NOMO-1 treated with dmso at 0.1 percent for 144 hours (cell line): ENCODE measurements around the gene PHRF1.
"Not testable (repeated sequence)": the region's sequence is repeated elsewhere in the genome, so short reads cannot be mapped to it uniquely, and the experiment has no call there.

Experiments used
- DNase-seq: peaks from one replicate; lab custom pipeline; 2025; ENCODE audit not compliant: unreplicated experiment; lab: John Stamatoyannopoulos, UW

Gene PHRF1

DNA sequence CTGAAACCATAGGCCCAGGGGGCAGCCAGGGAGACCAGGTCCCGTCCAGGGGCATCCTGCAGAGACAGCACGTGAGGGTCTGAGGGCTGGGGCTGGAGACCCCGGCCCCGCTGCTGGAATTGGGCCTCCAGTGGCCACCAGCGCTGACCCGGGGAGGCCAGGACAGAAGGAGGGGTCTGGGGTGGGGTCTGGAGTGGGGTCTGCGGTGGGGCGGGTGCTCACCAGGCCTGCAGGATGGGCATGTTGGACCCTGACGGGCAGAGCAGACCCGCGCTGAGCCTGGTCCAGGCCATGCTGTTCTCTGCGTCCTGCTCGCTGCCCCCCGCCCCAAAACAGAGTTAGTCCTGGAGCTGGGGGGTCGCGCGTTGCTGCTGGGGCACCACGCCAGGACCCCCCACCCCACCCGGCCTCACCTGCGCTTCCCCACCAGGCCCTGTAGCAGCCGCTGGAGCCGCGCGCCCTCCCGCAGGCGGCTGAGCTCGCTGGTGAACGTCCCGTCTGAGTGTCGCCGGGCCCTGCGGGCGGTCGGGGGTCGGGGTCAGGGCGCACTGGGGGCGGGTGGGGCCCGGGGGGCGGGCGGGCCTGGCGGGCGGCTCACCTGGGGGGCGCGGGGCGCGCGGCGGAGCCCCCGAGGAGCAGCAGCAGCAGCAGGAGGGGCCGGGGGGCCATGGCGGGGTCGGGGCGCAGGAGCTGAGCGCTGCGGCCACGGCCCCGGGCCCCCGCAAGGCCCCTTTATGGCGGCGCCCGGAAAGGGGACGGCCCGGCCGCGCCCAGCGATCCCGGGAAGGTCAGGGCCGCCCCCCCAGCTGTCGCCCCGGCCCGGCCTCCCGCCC, 50.4 kb downstream of the PHRF1 start, which contains the start of gene SCT:
Gene SCT, minus strand, starts transcription at position 707 of the 833 bp plus-strand sequence. Its CDS starts 38 bp downstream, at position 669.
- DNase-seq, result no peak

- no peak for DNase-seq
Observed at GRCh38 chr11:627308-627576, 51.0 kb downstream of the PHRF1 start.

DNA sequence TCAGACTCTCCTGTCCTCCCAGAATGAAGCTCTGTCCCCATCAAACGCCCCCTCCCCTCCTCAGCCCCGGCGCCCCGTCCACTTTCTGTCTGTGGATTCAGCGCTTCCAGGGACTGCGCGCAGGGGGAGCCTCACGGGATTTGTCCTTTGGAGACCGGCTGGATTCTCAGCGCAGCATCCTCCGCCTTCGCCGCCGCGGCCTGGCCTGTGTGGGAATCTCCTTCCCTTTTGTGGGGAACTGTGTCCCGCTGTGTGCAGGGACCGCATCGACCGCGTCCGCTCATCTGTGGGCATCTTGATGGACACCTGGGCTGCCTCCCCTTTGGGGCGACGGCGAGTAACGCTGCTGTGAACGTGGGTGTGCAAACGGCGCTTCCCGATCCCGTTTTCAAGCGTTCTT, 51.8 kb downstream of the PHRF1 start:
- no peak for DNase-seq

- no peak for DNase-seq
Observed at GRCh38 chr11:629237-629583, 52.9 kb downstream of the PHRF1 start.

GRCh38 chr11:630871-631270, 54.6 kb downstream of the PHRF1 start:
- DNase-seq, result no peak

DNA sequence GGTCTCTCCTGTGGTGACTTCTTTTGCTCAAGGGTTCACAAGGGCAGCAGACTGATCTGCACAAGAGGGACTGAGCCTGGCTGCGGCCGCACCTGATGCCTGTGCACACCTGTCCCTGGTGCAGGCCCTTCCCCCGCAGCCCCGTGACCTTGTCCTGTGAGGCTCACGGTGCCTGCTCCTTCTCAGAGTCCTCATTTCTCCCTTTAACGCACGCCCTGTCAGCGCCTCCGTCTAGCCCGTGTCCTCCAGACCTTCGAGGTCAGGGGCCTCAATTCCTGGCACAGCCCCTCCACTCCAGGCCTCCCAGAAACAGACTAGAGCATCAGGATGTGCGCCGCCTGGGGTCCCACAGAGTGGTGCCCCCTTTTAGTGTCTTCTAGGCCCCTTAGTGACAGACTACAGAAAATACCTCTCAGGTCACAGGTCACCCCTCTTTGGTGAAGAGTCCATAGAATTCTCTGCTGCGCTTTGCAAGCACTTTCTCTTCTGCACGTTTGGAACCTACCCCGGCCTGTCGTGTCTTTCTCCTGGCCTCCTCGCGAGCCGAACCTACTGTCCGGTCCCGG, 59.8 kb downstream of the PHRF1 start:
- DNase-seq, result no peak

- DNase-seq, result no peak
Observed at GRCh38 chr11:636511-637332, 60.5 kb downstream of the PHRF1 start, which contains the start of gene DRD4. Gene DRD4, plus strand, starts transcription at chr11:637269. Its CDS starts 36 bp downstream, at chr11:637305.

DNA sequence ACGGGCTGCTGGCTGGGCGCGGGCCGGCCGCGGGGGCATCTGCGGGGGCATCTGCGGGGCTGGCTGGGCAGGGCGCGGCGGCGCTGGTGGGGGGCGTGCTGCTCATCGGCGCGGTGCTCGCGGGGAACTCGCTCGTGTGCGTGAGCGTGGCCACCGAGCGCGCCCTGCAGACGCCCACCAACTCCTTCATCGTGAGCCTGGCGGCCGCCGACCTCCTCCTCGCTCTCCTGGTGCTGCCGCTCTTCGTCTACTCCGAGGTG, 61.0 kb downstream of the PHRF1 start:
- DNase-seq, result no peak

DNA sequence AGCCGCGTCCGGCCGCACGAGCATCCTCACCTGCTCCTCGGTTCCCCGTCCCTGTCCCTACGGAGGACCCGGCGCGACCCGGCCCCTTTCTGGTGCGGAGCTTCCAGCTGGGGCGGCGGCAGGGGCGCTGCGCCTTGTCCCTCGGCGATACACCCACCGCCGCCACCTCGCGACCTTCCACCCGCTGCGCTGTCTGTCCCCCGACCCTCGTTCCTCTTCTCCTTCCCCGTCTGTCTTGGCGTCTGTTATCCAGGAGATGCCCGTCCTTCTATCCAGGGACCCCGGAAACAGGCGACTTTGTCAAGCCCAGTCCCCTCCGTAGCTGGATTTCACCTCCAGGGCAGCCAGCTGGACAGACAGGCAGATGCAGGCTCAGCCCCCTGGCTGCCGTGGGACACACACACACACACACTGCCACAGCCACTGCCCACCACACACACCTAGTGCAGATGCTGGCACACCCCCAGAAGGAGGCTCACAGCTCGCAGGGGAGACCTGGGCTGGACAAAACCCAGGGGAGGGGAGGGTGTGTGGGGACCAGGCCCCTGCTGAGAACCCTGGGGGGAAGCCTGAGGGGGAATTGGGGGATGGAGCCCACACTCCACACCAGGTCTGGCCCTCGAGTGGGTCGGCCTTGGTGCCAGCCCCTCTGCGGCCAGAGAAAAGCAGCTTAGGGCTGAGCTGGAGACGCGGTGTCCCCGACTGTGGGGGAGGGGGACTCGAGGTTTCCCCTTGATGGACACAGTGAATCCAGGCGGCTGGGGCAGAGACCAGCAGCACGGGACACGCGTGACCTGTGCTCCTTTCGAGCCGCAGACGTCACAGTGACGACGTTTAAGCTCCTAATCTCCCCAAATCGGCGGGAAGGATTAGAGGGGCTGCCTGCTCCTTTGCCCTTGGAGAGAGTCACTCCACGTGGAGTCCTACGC, 61.6 kb downstream of the PHRF1 start:
- no peak for DNase-seq

- DNase-seq, result no peak
Observed at GRCh38 chr11:638631-639331, 62.5 kb downstream of the PHRF1 start.

- DNase-seq, result no peak
Observed at GRCh38 chr11:639332-639955, 63.2 kb downstream of the PHRF1 start.

DNA sequence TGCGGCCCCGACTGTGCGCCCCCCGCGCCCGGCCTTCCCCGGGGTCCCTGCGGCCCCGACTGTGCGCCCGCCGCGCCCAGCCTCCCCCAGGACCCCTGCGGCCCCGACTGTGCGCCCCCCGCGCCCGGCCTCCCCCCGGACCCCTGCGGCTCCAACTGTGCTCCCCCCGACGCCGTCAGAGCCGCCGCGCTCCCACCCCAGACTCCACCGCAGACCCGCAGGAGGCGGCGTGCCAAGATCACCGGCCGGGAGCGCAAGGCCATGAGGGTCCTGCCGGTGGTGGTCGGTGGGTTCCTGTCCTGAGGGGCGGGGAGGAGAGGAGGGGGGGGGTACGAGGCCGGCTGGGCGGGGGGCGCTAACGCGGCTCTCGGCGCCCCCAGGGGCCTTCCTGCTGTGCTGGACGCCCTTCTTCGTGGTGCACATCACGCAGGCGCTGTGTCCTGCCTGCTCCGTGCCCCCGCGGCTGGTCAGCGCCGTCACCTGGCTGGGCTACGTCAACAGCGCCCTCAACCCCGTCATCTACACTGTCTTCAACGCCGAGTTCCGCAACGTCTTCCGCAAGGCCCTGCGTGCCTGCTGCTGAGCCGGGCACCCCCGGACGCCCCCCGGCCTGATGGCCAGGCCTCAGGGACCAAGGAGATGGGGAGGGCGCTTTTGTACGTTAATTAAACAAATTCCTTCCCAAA, 63.9 kb downstream of the PHRF1 start:
- DNase-seq, result no peak

- DNase-seq, result no peak
Observed at GRCh38 chr11:641806-642370, 65.6 kb downstream of the PHRF1 start.

DNA sequence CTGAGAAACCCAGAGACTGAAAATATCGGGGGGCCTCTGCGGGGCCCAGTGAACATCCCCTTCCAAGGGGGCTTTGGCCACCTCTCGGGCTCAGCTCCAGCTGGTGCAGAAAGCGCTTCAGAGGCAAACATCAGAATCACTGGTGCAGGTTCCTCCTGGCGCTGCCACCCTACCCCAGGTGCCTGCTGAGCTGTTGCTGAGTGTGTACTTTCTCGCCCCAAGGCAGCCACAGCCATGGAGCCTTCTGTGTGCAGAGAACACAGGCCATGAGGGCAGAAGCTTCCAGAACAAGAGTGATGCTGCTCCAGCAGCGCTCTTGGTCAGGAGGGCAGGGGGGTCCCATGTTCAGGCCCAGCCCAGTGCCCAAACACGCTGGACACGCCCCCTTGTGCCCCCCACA, 67.1 kb downstream of the PHRF1 start:
- no peak for DNase-seq

- DNase-seq, result no peak
Observed at GRCh38 chr11:643849-644738, 67.8 kb downstream of the PHRF1 start.

GRCh38 chr11:645536-645935, 69.3 kb downstream of the PHRF1 start:
- no peak for DNase-seq

GRCh38 chr11:646214-646613, 69.9 kb downstream of the PHRF1 start:
- DNase-seq, result no peak

- not testable (repeated sequence) for DNase-seq
Observed at GRCh38 chr11:647672-648158, 71.4 kb downstream of the PHRF1 start.
